ENCODE results near the gene EPHA6.
"Not testable (repeated sequence)": the region's sequence is repeated elsewhere in the genome, so short reads cannot be mapped to it uniquely, and the experiment has no call there.

Gene EPHA6

GRCh38 chr3:97485206-97485605 lies 670.8 kb downstream of the EPHA6 start:
- DNase-seq: no peak

GRCh38 chr3:97487587-97487986 lies 673.2 kb downstream of the EPHA6 start:
- DNase-seq: no peak

- DNase-seq: no peak
These were observed 674.3 kb downstream of the EPHA6 start for GRCh38 chr3:97488741-97489140.

- no peak for DNase-seq
These were observed 681.5 kb downstream of the EPHA6 start for GRCh38 chr3:97495896-97496295.

GRCh38 chr3:97497138-97497537 lies 682.7 kb downstream of the EPHA6 start:
- no peak for DNase-seq

- no peak for DNase-seq
These were observed 690.1 kb downstream of the EPHA6 start for GRCh38 chr3:97504463-97504862.

GRCh38 chr3:97510795-97511194 lies 696.4 kb downstream of the EPHA6 start:
- no peak for DNase-seq

GRCh38 chr3:97515076-97515475 lies 700.7 kb downstream of the EPHA6 start:
- DNase-seq: no peak

- DNase-seq: no peak
These were observed 716.3 kb downstream of the EPHA6 start for GRCh38 chr3:97530691-97531090.

GRCh38 chr3:97547573-97547972 lies 733.2 kb downstream of the EPHA6 start:
- not testable (repeated sequence) for DNase-seq

GRCh38 chr3:97550408-97550807 lies 736.0 kb downstream of the EPHA6 start:
- DNase-seq: no peak

GRCh38 chr3:97552186-97552585 lies 737.8 kb downstream of the EPHA6 start:
- DNase-seq: no peak

GRCh38 chr3:97575742-97576141 lies 761.3 kb downstream of the EPHA6 start:
- no peak for DNase-seq

GRCh38 chr3:97576221-97576620 lies 761.8 kb downstream of the EPHA6 start:
- DNase-seq: no peak

- no peak for DNase-seq
These were observed 765.0 kb downstream of the EPHA6 start for GRCh38 chr3:97579365-97579764.

- no peak for DNase-seq
These were observed 796.2 kb downstream of the EPHA6 start for GRCh38 chr3:97610626-97611025.

- DNase-seq: no peak
These were observed 798.2 kb downstream of the EPHA6 start for GRCh38 chr3:97612632-97613031.

- DNase-seq: no peak
These were observed 798.7 kb downstream of the EPHA6 start for GRCh38 chr3:97613139-97613538.

- DNase-seq: not testable (repeated sequence)
These were observed 806.1 kb downstream of the EPHA6 start for GRCh38 chr3:97620514-97620913.

- DNase-seq: no peak
These were observed 822.1 kb downstream of the EPHA6 start for GRCh38 chr3:97636465-97636864.

GRCh38 chr3:97646932-97647331 lies 832.5 kb downstream of the EPHA6 start:
- DNase-seq: no peak

- no peak for DNase-seq
These were observed 833.1 kb downstream of the EPHA6 start for GRCh38 chr3:97647441-97647982.

- no peak for DNase-seq
These were observed 841.6 kb downstream of the EPHA6 start for GRCh38 chr3:97655971-97656370.

- no peak for DNase-seq
These were observed 842.2 kb downstream of the EPHA6 start for GRCh38 chr3:97656638-97657037.

GRCh38 chr3:97658668-97659285 lies 844.4 kb downstream of the EPHA6 start:
- DNase-seq: no peak
